ENCODE data around the gene OR7C2. TPM values are rescaled to one million over a fixed set of nuclear protein-coding genes. Genes with fewer than 3 reads are reported as not detected.

The OR7C2 gene
- total RNA-seq, 2 donors from 2014 or later = not detected

- H3K4me3 Mint-ChIP-seq = no peak overlapping the region
- H3K9ac ChIP-seq (ENCODE audit: extremely low read depth, low read length, poor library complexity, severe bottlenecking) = no peak overlapping the region
- no peak for DNase-seq
- 56 to 78% methylated on average over 1 to 6 of the region's 6 CpGs for WGBS, 2 experiments (ENCODE audit: insufficient coverage in 1 of 2, insufficient read length in 1 of 2)
- no peak for TF ChIP-seq CTCF (conservative IDR thresholded peaks at IDR 0.05)
- H3K27me3 Mint-ChIP-seq (ENCODE audit: insufficient read depth) = peaks cover 49% of the 10 kb centered on the region
- H3K27ac Mint-ChIP-seq = no peak overlapping the region
- H3K4me3 ChIP-seq (ENCODE audit: low read length) = no peak overlapping the region
- H3K36me3 Mint-ChIP-seq (ENCODE audit: low read depth) = no peaks in the 10 kb centered on the region
- no peaks in the 10 kb centered on the region for H3K4me1 ChIP-seq (ENCODE audit: control insufficient read depth, insufficient read depth, low read length)
- no peaks in the 10 kb centered on the region for H3K4me1 Mint-ChIP-seq
- H3K9me3 Mint-ChIP-seq = peaks cover 11% of the 10 kb centered on the region
- peaks cover 41% of the 10 kb centered on the region for H3K27me3 ChIP-seq (ENCODE audit: control insufficient read depth, insufficient read depth, low read length, poor library complexity, severe bottlenecking)
- H3K9me3 ChIP-seq (ENCODE audit: control insufficient read depth, low read length) = no peaks in the 10 kb centered on the region
- H3K27ac ChIP-seq (ENCODE audit: low read depth, low read length) = no peak overlapping the region
- H3K36me3 ChIP-seq (ENCODE audit: control insufficient read depth, insufficient read depth, low read length) = no peaks in the 10 kb centered on the region
These were observed 37.0 kb downstream of the OR7C2 start for GRCh38 chr19:14978161-14978776.

GRCh38 chr19:14979476-14980255 is 38.4 kb downstream of the OR7C2 start, which contains the start of gene SLC1A6:
Gene SLC1A6 (minus strand): TSS chr19:14979864. CDS start chr19:14972910, 6,954 bp downstream.
- Mint-ChIP-seq H3K4me1 (no peaks in the 10 kb centered on the region), H3K4me3 (peak within 1 kb of the TSS; percentile 59), H3K36me3 (ENCODE audit: low read depth) (no peaks in the 10 kb centered on the region), H3K27me3 (ENCODE audit: insufficient read depth) (peaks cover 49% of the 10 kb centered on the region), H3K9me3 (peaks cover 6% of the 10 kb centered on the region), H3K27ac (no peak within 1 kb of the TSS)
- H3K4me1 ChIP-seq (ENCODE audit: control insufficient read depth, insufficient read depth, low read length) = no peaks in the 10 kb centered on the region
- peak; percentile 30 for TF ChIP-seq CTCF (conservative IDR thresholded peaks at IDR 0.05)
- no peak within 1 kb of the TSS for H3K4me3 ChIP-seq (ENCODE audit: low read length)
- H3K27ac ChIP-seq (ENCODE audit: low read depth, low read length) = no peak within 1 kb of the TSS
- no peaks in the 10 kb centered on the region for H3K36me3 ChIP-seq (ENCODE audit: control insufficient read depth, insufficient read depth, low read length)
- H3K9ac ChIP-seq (ENCODE audit: extremely low read depth, low read length, poor library complexity, severe bottlenecking) = no peak within 1 kb of the TSS
- H3K27me3 ChIP-seq (ENCODE audit: control insufficient read depth, insufficient read depth, low read length, poor library complexity, severe bottlenecking) = peaks cover 41% of the 10 kb centered on the region
- DNase-seq = peak; percentile 90
- WGBS, 2 experiments (ENCODE audit: insufficient coverage in 1 of 2, insufficient read length in 1 of 2) = 9 to 11% methylated on average over 31 to 82 of the region's 84 CpGs
- H3K9me3 ChIP-seq (ENCODE audit: control insufficient read depth, low read length) = no peaks in the 10 kb centered on the region

- Mint-ChIP-seq H3K27me3 (ENCODE audit: insufficient read depth) (peaks cover 22% of the 10 kb centered on the region), H3K36me3 (ENCODE audit: low read depth) (no peaks in the 10 kb centered on the region)
These were observed 43.8 kb downstream of the OR7C2 start for GRCh38 chr19:14985133-14985532.

More at GRCh38 chr19:14985133-14985532, 43.8 kb downstream of the OR7C2 start:
- Histone ChIP-seq H3K4me1 (ENCODE audit: control insufficient read depth, insufficient read depth, low read length) (no peaks in the 10 kb centered on the region), H3K9me3 (ENCODE audit: control insufficient read depth, low read length) (peaks cover 9% of the 10 kb centered on the region), H3K36me3 (ENCODE audit: control insufficient read depth, insufficient read depth, low read length) (no peaks in the 10 kb centered on the region), H3K9ac (ENCODE audit: extremely low read depth, low read length, poor library complexity, severe bottlenecking) (no peak overlapping the region), H3K27ac (ENCODE audit: low read depth, low read length) (no peak overlapping the region), H3K27me3 (ENCODE audit: control insufficient read depth, insufficient read depth, low read length, poor library complexity, severe bottlenecking) (peaks cover 14% of the 10 kb centered on the region), H3K4me3 (ENCODE audit: low read length) (no peak overlapping the region)
- Mint-ChIP-seq H3K27ac (no peak overlapping the region), H3K4me1 (no peaks in the 10 kb centered on the region), H3K9me3 (peaks cover 41% of the 10 kb centered on the region), H3K4me3 (no peak overlapping the region)
- TF ChIP-seq CTCF (conservative IDR thresholded peaks at IDR 0.05) = no peak
- no peak for DNase-seq
- 72 to 78% methylated on average over 4 to 5 of the region's 5 CpGs for WGBS, 2 experiments (ENCODE audit: insufficient coverage in 1 of 2, insufficient read length in 1 of 2)

Other genes with a start within 250 kb of the OR7C2 start
- gene ADGRE2, start 162.9 kb upstream of the OR7C2 start, total RNA-seq = under 1 TPM; 0.07 TPM
- gene OR7A5, start 106.3 kb upstream of the OR7C2 start, total RNA-seq = not detected
- gene OR7C1, start 106.3 kb upstream of the OR7C2 start, total RNA-seq = not detected
- gene OR7A10, start 92.6 kb upstream of the OR7C2 start, total RNA-seq = not detected
- gene OR7A17, start 55.4 kb upstream of the OR7C2 start, total RNA-seq = not detected
- 1 to 10 TPM in 1 of 2 donors, under 1 TPM in 1; 0.86 to 3.1 TPM for gene SLC1A6, start 38.4 kb downstream of the OR7C2 start, total RNA-seq
- gene CASP14, start 108.0 kb downstream of the OR7C2 start, total RNA-seq = not detected
- not detected for gene OR1I1, start 140.7 kb downstream of the OR7C2 start, total RNA-seq
- 10 to 100 TPM in 1 of 2 donors, 1 to 10 TPM in 1; 8.9 to 12.2 TPM for gene SYDE1, start 165.9 kb downstream of the OR7C2 start, total RNA-seq